Endothelial cell of umbilical vein (primary cell): ENCODE data around the gene RPS6KA6. TPM values are rescaled to one million over a fixed set of nuclear protein-coding genes. Genes with fewer than 3 reads are reported as not detected.

Source experiments
- BruUV-seq: library from RNA; stranded (reverse); fragments of 400-500 nt; replicated peaks from 2 replicates; lab custom pipeline; 2021; lab: Mats Ljungman, UMichigan
- CTCF ChIA-PET: fragments of 300-600, 350-600 bp; sonication (Branson Sonifier 250); formaldehyde crosslinking; loops from one replicate; lab custom pipeline; 2021; ENCODE audit warnings: antibody characterized with exemption, inconsistent platforms; lab: Charles Lee
- POLR2A ChIA-PET: fragments of 300-600, 350-600 bp; sonication (Branson Sonifier 250); formaldehyde crosslinking; loops from one replicate; lab custom pipeline; 2021; ENCODE audit warnings: antibody characterized with exemption, inconsistent platforms; lab: Charles Lee
- DNase-seq: peaks from one replicate; pipeline ENCODE4 v3.0.0-alpha.2; 2011; ENCODE audit warnings: low read depth, low spot score
- FAIRE-seq: peaks from 2 replicates; lab custom pipeline; 2011; peaks lifted over from hg19 to GRCh38; lab: Jason Lieb, UNC
- H2AFZ ChIP-seq: 2 replicates; pipeline ENCODE4 v1.6.0; 2012; ENCODE audit warnings: low read depth, low read length, control low read depth, inconsistent platforms
- H3K27ac ChIP-seq: 2 replicates; pipeline ENCODE4 v1.5.1; 2011; ENCODE audit warnings: low read depth, mild to moderate bottlenecking, control low read depth, low read length, moderate library complexity; ENCODE audit not compliant: insufficient read depth
- H3K27me3 ChIP-seq, 2 experiments: 2 replicates each; pipeline versions ENCODE4 v1.6.0 to v1.6.1; 2011; ENCODE audit warnings: low read length in 2 of 2, mixed read lengths in 1 of 2; ENCODE audit not compliant: control insufficient read depth in 2 of 2, insufficient read depth in 2 of 2
- H3K36me3 ChIP-seq, 2 experiments: 2 replicates in 1 of 2; 3 replicates in 1 of 2; pipeline ENCODE4 v1.5.1; 2011; ENCODE audit warnings: low read length in 2 of 2, mild to moderate bottlenecking in 1 of 2, moderate library complexity in 1 of 2; ENCODE audit not compliant: control insufficient read depth in 2 of 2, insufficient read depth in 2 of 2; ENCODE audit errors: extremely low read depth in 1 of 2
- H3K4me1 ChIP-seq: 3 replicates; pipeline ENCODE4 v1.5.1; 2011; ENCODE audit warnings: mild to moderate bottlenecking, low read length; ENCODE audit not compliant: control insufficient read depth, insufficient read depth; ENCODE audit errors: extremely low read depth
- H3K4me2 ChIP-seq: 2 replicates; pipeline ENCODE4 v1.6.1; 2011; ENCODE audit warnings: low read length, control low read depth, mixed read lengths; ENCODE audit not compliant: insufficient read depth
- H3K4me3 ChIP-seq, 3 experiments: fragments of 200-600 bp in 1 of 3; sonication (generic), shearing (Covaris generic) in 1 of 3; replicated peaks in 1 of 3; 2 replicates each; pipeline ENCODE4 v1.5.1; 2011 to 2016; ENCODE audit warnings: control low read depth in 3 of 3, low read length in 3 of 3, mild to moderate bottlenecking in 2 of 3, inconsistent platforms in 1 of 3, low read depth in 1 of 3, moderate library complexity in 1 of 3; ENCODE audit not compliant: insufficient read depth in 1 of 3
- H3K79me2 ChIP-seq: 2 replicates; pipeline ENCODE4 v1.6.0; 2012; ENCODE audit warnings: low read length, inconsistent platforms; ENCODE audit not compliant: control insufficient read depth, insufficient read depth
- H3K9ac ChIP-seq: replicated peaks from 2 replicates; pipeline ENCODE3; 2011; ENCODE audit warnings: low read length, control low read depth; ENCODE audit not compliant: insufficient read depth; ENCODE audit errors: extremely low read depth
- H3K9me1 ChIP-seq: replicated peaks from 3 replicates; pipeline ENCODE4 v1.6.0; 2011; ENCODE audit warnings: mild to moderate bottlenecking, low read length; ENCODE audit not compliant: control insufficient read depth, insufficient read depth; ENCODE audit errors: extremely low read depth
- H3K9me3 ChIP-seq: replicated peaks from 2 replicates; pipeline ENCODE4 v1.5.1; 2012; ENCODE audit warnings: low read length, inconsistent platforms; ENCODE audit not compliant: control insufficient read depth, insufficient read depth
- H4K20me1 ChIP-seq: replicated peaks from 2 replicates; pipeline ENCODE3; 2011; ENCODE audit warnings: mild to moderate bottlenecking, low read length; ENCODE audit not compliant: control insufficient read depth, insufficient read depth; ENCODE audit errors: extremely low read depth
- EZH2 ChIP-seq: IDR thresholded peaks from 2 replicates; pipeline ENCODE4 v1.6.1; 2012; ENCODE audit warnings: borderline replicate concordance, low read depth, mild to moderate bottlenecking, moderate library complexity, low read length, inconsistent platforms; ENCODE audit not compliant: severe bottlenecking
- FOS ChIP-seq: IDR thresholded peaks from 2 replicates; pipeline ENCODE4 v1.6.1; 2011; ENCODE audit warnings: mild to moderate bottlenecking, low read length, moderate library complexity, borderline replicate concordance; ENCODE audit not compliant: insufficient read depth
- GATA2 ChIP-seq: IDR thresholded peaks from 2 replicates; pipeline ENCODE4 v1.7.0; 2011; ENCODE audit warnings: low read depth, mild to moderate bottlenecking, moderate library complexity, mixed read lengths, low read length; ENCODE audit not compliant: insufficient read length, insufficient read depth
- JUN ChIP-seq: IDR thresholded peaks from 2 replicates; pipeline ENCODE4 v1.6.1; 2011; ENCODE audit warnings: borderline replicate concordance, low read depth; ENCODE audit not compliant: insufficient read length, insufficient read depth
- MYC ChIP-seq: IDR thresholded peaks from one replicate; pipeline ENCODE4 v1.6.1; 2011; ENCODE audit warnings: mild to moderate bottlenecking, low read depth, low read length
- POLR2A ChIP-seq: IDR thresholded peaks from 2 replicates; pipeline ENCODE4 v1.6.1; 2012; ENCODE audit warnings: low read depth, mild to moderate bottlenecking, control low read depth, low read length
- POLR2AphosphoS5 ChIP-seq: IDR thresholded peaks from 2 replicates; pipeline ENCODE4 v1.6.1; 2012; ENCODE audit warnings: low read depth, mild to moderate bottlenecking, control low read depth, low read length, moderate library complexity; ENCODE audit not compliant: insufficient read depth
- dilution Hi-C: fragments of 300-500 bp; cut with MboI; formaldehyde crosslinking; loops from one replicate; pipeline ENCODE4 v1.15.0; 2019; ENCODE audit warnings: low sequenced_read_pairs; ENCODE audit not compliant: extremely low pct_ligation_motif_present
- intact Hi-C: fragments of 100-400 bp; cut with micrococcal nuclease; formaldehyde crosslinking; loops from one replicate; pipeline ENCODE4 v1.10.0; 2022
- polyA plus RNA-seq, 4 experiments: library from polyadenylated mRNA; depleted of rRNA in 3 of 4; stranded (reverse) in 3 of 4; unstranded in 1 of 4; fragments of >200 nt; gene quantifications; 2 replicates each; pipeline versions ENCODE4 v1.2.1 to v1.2.3, GENCODE V29; 2011 to 2012; ENCODE audit warnings: missing spikeins in 1 of 4
- total RNA-seq: library from RNA; stranded (reverse); gene quantifications from 2 replicates; pipeline ENCODE4 v1.2.3, GENCODE V29; 2021
- TF ChIP-seq, protein P1 (sequence below): IDR thresholded peaks from 2 replicates; pipeline ENCODE4 v1.6.1; 2011; ENCODE audit not compliant: insufficient read depth, insufficient read length
- TF ChIP-seq, protein P2 (sequence below), 2 donors: IDR thresholded peaks; 1 replicate in 1 of 2; 2 replicates in 1 of 2; pipeline ENCODE4 v1.5.1; 2011; ENCODE audit warnings: low read length in 2 of 2, mild to moderate bottlenecking in 2 of 2, moderate library complexity in 2 of 2, control low read depth in 1 of 2, inconsistent platforms in 1 of 2, low read depth in 1 of 2; ENCODE audit not compliant: insufficient read depth in 1 of 2; ENCODE audit errors: extremely low read depth in 1 of 2

RPS6KA6 gene
- total and polyA plus RNA-seq, 2 donors (not counting 3 experiments of a cell fraction or from before 2014, with no cell fraction given): 0.23 to 0.69 TPM

DNA sequence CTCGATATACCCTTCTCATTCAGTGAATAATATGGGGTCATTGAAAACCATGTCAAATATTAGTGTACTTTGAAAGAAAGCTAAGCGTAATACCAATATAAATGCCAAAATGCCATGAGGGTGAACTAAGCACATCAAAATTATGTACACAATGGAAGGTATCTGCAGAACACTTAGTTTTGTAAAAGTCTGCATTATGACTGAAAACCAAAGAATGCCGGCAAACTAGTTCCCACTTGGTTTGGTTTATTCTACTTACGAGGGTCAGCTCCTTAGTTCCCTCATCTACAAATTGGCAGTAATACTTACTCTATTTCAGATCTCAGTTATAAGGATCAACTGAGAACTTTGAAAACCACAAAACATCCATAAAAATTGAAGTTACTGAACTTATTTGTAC, 27.3 kb downstream of the RPS6KA6 start:
- no peak overlapping the region for H2AFZ ChIP-seq
- no peaks in the 10 kb centered on the region for H3K4me1 ChIP-seq
- TF ChIP-seq, protein P1, sequence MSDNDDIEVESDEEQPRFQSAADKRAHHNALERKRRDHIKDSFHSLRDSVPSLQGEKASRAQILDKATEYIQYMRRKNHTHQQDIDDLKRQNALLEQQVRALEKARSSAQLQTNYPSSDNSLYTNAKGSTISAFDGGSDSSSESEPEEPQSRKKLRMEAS: no peak
- TF ChIP-seq, protein P2, sequence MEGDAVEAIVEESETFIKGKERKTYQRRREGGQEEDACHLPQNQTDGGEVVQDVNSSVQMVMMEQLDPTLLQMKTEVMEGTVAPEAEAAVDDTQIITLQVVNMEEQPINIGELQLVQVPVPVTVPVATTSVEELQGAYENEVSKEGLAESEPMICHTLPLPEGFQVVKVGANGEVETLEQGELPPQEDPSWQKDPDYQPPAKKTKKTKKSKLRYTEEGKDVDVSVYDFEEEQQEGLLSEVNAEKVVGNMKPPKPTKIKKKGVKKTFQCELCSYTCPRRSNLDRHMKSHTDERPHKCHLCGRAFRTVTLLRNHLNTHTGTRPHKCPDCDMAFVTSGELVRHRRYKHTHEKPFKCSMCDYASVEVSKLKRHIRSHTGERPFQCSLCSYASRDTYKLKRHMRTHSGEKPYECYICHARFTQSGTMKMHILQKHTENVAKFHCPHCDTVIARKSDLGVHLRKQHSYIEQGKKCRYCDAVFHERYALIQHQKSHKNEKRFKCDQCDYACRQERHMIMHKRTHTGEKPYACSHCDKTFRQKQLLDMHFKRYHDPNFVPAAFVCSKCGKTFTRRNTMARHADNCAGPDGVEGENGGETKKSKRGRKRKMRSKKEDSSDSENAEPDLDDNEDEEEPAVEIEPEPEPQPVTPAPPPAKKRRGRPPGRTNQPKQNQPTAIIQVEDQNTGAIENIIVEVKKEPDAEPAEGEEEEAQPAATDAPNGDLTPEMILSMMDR (IDR thresholded peaks at IDR 0.05; ENCODE audit: extremely low read depth in 1 of 2, insufficient read depth in 1 of 2, low read depth in 1 of 2, low read length in 2 of 2): no peak
- TF ChIP-seq MYC (no peak), POLR2A (no peak), GATA2 (no peak), EZH2 (no peak), POLR2AphosphoS5 (no peak), JUN (no peak), FOS (no peak)
- dilution Hi-C loops (no loop called here), intact Hi-C loops (no loop called here)
- CTCF ChIA-PET: no interaction called here
- no peak overlapping the region for H3K4me2 ChIP-seq
- no peaks in the 10 kb centered on the region for H3K9me3 ChIP-seq
- no peak overlapping the region for H3K9ac ChIP-seq
- H3K9me1 ChIP-seq: no peaks in the 10 kb centered on the region
- no peaks in the 10 kb centered on the region for H3K36me3 ChIP-seq
- no peak overlapping the region for H3K27ac ChIP-seq
- DNase-seq: no peak
- no TSS peak for BruUV-seq
- H3K4me3 ChIP-seq: no peak overlapping the region
- no peaks in the 10 kb centered on the region for H4K20me1 ChIP-seq
- H3K27me3 ChIP-seq: no peaks in the 10 kb centered on the region
- no peak for FAIRE-seq
- H3K79me2 ChIP-seq: no peaks in the 10 kb centered on the region
- POLR2A ChIA-PET: no interaction called here
